HPDE6-E6E7 (cell line): Measurements from ENCODE around the gene PCBP2.
"Not testable (repeated sequence)": the region's sequence is repeated elsewhere in the genome, so short reads cannot be mapped to it uniquely, and the experiment has no call there.

ENCODE experiments used
- DNase-seq: peaks from one replicate; pipeline ENCODE4 v3.0.0; 2011; ENCODE audit warnings: missing footprints; ENCODE audit errors: extremely low spot score

PCBP2 gene

GRCh38 chr12:53451661-53452158 lies at the start of gene PCBP2:
Gene PCBP2, plus strand, starts transcription at chr12:53452102. Its CDS starts 2,699 bp downstream, at chr12:53454801.
- peak; percentile 99 for DNase-seq

DNA sequence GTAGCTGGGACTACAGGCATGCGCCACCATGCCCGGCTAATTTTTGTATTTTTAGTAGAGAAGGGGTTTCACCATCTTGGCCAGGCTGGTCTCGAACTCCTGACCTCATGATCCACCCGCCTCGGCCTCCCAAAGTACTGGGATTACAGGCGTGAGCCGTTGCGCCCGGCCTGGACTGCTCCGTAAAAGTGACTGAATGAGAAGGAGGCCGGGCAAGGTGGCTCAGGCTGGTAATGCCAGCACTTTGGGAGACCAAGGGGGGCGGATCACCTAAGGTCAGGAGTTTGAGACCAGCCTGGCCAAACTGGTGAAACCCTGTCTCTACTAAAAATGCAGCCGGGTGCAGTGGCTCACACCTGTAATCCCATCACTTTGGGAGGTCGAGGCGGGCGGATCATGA lies 49.6 kb upstream of the PCBP2 start:
- not testable (repeated sequence) for DNase-seq

- DNase-seq: no peak
Measured at GRCh38 chr12:53402871-53403270, 49.0 kb upstream of the PCBP2 start.

DNA sequence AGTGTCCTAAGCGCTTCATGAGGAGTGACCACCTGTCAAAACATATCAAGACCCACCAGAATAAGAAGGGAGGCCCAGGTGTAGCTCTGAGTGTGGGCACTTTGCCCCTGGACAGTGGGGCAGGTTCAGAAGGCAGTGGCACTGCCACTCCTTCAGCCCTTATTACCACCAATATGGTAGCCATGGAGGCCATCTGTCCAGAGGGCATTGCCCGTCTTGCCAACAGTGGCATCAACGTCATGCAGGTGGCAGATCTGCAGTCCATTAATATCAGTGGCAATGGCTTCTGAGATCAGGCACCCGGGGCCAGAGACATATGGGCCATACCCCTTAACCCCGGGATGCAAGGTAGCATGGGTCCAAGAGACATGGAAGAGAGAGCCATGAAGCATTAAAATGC lies 41.0 kb upstream of the PCBP2 start:
- no peak for DNase-seq

DNA sequence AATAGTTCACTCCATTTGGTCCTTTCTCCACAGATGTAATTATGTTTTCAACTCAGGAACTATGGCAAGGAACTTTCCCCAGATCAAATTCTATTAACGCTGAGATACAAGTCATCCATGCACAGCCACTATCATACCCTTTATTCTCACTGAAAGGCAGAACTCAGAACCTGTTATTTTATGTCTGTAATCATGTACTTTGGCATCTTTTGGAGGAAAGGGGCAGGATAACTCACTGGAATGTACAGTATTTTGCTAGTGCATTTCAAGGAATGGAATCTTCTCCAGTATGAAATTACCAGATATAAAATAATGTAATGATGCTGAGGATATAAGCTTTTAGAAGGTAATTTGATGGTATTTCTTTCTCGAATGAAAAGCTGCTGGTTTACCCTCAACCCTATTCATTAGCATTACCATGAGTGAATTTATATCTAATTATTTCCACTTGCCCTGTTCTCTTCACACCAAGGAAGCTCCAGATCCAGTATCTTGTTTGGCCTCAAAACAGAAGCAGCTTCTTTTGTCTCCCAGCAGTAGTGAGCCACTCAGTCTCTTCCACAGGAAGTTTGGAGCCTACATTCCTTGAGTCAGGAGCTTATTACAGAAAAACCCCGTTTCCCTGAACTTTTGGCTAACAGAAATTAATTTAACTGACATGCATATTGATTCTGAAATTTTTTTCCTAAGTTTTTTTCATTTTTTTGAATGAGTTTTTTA lies 38.3 kb upstream of the PCBP2 start:
- DNase-seq: no peak

- DNase-seq: no peak
Measured at GRCh38 chr12:53414756-53415417, 37.0 kb upstream of the PCBP2 start.

DNA sequence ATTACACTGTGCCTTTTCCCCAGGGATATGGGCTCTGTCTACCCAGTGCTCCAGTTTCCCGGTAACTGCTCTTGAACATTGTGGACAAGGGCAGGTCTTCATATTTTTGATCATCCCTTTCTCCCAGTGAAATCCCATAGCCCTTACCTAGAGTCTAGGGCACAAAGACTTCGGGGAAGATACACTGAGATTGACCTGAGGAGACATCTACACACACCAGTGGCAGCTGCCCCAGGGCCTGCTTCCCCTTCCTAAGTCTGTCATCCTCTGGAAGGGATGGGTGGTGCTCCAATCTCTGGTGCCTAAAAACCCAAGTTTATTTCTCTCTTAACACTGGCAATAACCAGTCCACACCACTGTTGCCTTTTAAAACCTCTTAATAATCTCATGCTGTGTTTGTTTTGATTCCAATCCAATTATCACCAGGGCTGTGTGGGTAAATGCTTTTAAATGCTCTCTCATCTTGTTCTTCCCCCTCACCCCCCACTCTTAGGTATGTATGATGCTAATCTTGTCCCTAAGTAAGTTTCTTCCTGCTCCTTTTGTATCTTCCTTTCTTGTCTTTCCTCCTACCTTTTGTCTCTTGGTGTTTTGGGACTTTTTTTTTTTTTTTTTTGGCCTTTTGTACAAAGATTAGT lies 36.0 kb upstream of the PCBP2 start:
- not testable (repeated sequence) for DNase-seq

GRCh38 chr12:53417291-53417816 lies 34.5 kb upstream of the PCBP2 start:
- DNase-seq: not testable (repeated sequence)

DNA sequence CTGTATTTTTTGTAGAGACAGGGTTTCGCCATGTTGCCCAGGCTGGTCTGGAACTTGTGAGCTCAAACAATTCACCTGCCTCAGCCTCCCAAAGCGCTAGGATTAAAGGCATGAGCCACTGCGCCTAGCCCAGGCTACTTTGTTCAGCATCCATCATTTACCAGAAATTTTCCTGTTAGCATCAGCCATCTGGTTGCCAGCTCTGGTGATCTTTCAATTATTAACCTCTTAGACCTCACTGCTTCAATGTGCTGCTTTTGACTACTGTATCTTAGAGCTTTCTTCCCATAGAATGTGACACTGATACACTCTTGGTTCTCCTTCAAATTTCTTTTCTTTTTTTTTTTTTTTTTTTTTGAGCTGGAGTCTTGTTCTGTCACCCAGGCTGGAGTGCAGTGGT lies 33.7 kb upstream of the PCBP2 start:
- DNase-seq: no peak

GRCh38 chr12:53419756-53420155 lies 32.1 kb upstream of the PCBP2 start:
- DNase-seq: no peak

DNA sequence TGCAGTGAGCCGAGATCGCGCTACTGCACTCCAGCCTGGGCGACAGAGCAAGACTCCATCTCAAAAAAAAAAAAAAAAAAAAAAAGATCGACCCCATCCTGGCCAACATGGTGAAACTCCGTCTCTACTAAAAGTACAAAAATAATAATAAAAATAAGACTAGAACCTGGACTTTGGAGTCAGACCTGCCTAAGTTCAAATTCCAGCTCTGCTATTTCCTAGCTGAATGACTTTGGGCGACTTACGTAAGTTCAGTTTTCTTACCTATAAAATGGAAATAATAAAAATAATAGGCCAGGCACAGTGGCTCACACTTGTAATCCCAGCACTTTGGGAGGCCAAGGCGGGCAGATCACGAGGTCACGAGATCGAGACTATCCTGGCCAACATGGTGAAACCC lies 29.7 kb upstream of the PCBP2 start:
- not testable (repeated sequence) for DNase-seq

DNA sequence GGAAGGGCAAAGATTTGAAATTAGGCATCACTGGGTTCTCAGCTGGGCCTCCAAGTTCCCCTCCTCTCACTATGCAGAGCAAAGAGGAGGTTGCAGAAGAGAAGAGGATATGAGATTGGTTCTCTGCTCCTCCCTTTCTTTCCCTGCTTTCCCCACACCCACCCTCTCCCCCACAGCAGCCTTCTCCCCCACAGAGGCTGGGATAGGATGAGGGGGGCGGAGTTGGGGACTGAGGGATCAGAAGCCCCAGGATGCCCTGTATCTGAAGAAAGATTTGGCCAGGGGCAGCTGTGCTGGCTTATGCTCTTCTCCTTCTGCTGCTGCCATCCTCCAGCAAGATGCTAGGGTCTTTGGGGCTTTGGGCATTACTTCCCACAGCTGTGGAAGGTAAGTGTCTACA lies 28.3 kb upstream of the PCBP2 start, which contains the start of gene AMHR2:
Gene AMHR2 (plus strand): TSS at position 259 of the 400 bp plus-strand sequence. CDS start 80 bp downstream, at position 339.
- no peak for DNase-seq

GRCh38 chr12:53424626-53425514 lies 27.0 kb upstream of the PCBP2 start:
- no peak for DNase-seq

- no peak for DNase-seq
Measured at GRCh38 chr12:53425515-53426150, 26.3 kb upstream of the PCBP2 start.

GRCh38 chr12:53427905-53428594 lies 23.9 kb upstream of the PCBP2 start:
- peak; percentile 98 for DNase-seq

- DNase-seq: no peak
Measured at GRCh38 chr12:53428741-53429140, 23.2 kb upstream of the PCBP2 start.

GRCh38 chr12:53430116-53430515 lies 21.8 kb upstream of the PCBP2 start:
- DNase-seq: no peak

DNA sequence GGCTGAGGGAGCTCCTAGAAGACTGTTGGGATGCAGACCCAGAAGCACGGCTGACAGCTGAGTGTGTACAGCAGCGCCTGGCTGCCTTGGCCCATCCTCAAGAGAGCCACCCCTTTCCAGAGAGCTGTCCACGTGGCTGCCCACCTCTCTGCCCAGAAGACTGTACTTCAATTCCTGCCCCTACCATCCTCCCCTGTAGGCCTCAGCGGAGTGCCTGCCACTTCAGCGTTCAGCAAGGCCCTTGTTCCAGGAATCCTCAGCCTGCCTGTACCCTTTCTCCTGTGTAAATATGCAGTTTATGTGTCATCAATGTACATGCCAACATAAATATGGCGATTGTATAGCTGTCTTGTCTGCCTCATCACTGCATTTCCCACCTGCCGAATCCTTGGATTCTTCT lies 20.7 kb upstream of the PCBP2 start:
- DNase-seq: no peak

GRCh38 chr12:53435326-53435725 lies 16.6 kb upstream of the PCBP2 start:
- DNase-seq: not testable (repeated sequence)

GRCh38 chr12:53439582-53439981 lies 12.3 kb upstream of the PCBP2 start:
- not testable (repeated sequence) for DNase-seq
